ENCODE data around the gene ZNF326.
A peak's percentile ranks its signal among the peaks of the same experiment; 100 is the strongest.

The ZNF326 gene

GRCh38 chr1:90012300-90012699 lies 17.4 kb downstream of the ZNF326 start:
- no peak overlapping the region for H3K4me3 ChIP-seq (ENCODE audit: control insufficient read depth, low read depth, low read length)
- no peak for TF ChIP-seq CTCF (conservative IDR thresholded peaks at IDR 0.05; ENCODE audit: control insufficient read depth, insufficient read depth, low read depth, low read length)
- peak; percentile 15 for DNase-seq (ENCODE audit: low read depth)

- H3K4me3 ChIP-seq (ENCODE audit: control insufficient read depth, low read depth, low read length), result no peak overlapping the region
- no peak for TF ChIP-seq CTCF (conservative IDR thresholded peaks at IDR 0.05; ENCODE audit: control insufficient read depth, insufficient read depth, low read depth, low read length)
- DNase-seq (ENCODE audit: low read depth), result no peak
These were observed 28.8 kb downstream of the ZNF326 start for GRCh38 chr1:90023691-90024090.

- no peak for DNase-seq (ENCODE audit: low read depth)
- H3K4me3 ChIP-seq (ENCODE audit: control insufficient read depth, low read depth, low read length), result no peak overlapping the region
- no peak for TF ChIP-seq CTCF (conservative IDR thresholded peaks at IDR 0.05; ENCODE audit: control insufficient read depth, insufficient read depth, low read depth, low read length)
These were observed 32.4 kb downstream of the ZNF326 start for GRCh38 chr1:90027281-90027680.

GRCh38 chr1:90039652-90040051 lies 44.7 kb downstream of the ZNF326 start:
- no peak for TF ChIP-seq CTCF (conservative IDR thresholded peaks at IDR 0.05; ENCODE audit: control insufficient read depth, insufficient read depth, low read depth, low read length)
- DNase-seq (ENCODE audit: low read depth), result no peak
- H3K4me3 ChIP-seq (ENCODE audit: control insufficient read depth, low read depth, low read length), result no peak overlapping the region

DNA sequence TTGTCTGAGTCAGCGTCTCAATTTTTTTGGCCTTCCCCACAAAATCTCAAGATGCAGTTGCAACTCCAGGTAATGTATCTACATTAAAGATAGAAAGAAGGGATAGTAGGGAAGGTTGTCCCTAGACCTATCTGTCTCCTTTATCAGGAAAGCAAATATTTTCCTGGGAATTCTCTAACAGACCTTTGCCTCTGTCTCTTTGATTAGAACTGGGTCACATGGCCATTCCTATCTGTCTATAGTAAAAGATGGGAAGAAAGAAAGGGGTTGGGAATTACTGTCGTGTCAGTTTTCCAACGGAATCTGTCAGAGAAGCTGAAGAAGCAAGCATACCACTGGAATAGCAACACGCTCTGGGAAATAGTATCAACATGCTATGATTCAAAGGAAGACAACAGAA lies 48.7 kb downstream of the ZNF326 start:
- no peak for TF ChIP-seq CTCF (conservative IDR thresholded peaks at IDR 0.05; ENCODE audit: control insufficient read depth, insufficient read depth, low read depth, low read length)

DNA sequence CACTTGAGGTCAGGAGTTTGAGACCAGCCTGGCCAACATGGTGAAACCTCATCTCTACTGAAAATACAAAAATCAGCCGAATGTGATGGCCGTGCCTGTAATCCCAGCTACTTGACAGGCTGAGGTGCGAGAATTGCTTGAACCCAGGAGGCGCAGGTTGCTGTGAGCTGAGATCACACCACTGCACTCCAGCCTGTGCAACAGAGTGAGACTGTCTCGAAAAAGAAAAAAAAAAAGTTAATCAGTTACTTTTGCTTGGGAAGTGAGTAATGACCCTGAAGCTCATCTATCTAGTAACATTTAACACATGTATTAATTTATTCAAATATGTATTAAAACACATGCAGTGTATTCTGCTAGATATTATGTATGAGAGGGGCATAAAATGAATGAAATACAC lies 49.4 kb downstream of the ZNF326 start:
- H3K4me3 ChIP-seq (ENCODE audit: control insufficient read depth, low read depth, low read length), result no peak overlapping the region
- no peak for TF ChIP-seq CTCF (conservative IDR thresholded peaks at IDR 0.05; ENCODE audit: control insufficient read depth, insufficient read depth, low read depth, low read length)
- no peak for DNase-seq (ENCODE audit: low read depth)

More for the DNA sequence above, 48.7 kb downstream of the ZNF326 start:
- no peak for DNase-seq (ENCODE audit: low read depth)
- no peak overlapping the region for H3K4me3 ChIP-seq (ENCODE audit: control insufficient read depth, low read depth, low read length)
